ENCODE results near the gene PIBF1.

The PIBF1 gene

DNA sequence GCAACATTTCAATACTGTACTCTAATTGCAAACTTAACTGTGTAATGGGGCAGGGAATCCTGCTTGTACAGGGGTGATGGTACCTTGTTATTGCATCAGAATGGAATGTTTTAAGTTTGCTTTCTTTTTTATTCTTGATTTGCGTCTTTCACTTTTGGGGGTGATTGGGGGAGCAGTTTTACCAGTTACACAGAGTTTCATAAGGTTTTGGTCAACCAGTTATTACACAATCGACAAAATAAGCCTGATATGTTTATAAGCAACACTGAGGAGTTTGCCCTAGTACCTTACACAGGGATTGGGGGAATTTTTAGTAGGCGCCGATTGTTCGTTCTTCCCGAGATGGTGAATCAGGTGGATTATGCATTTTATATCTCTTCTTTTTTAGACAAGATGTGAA lies 279.5 kb downstream of the PIBF1 start:
- DNase-seq (ENCODE audit: low read depth), result no peak

DNA sequence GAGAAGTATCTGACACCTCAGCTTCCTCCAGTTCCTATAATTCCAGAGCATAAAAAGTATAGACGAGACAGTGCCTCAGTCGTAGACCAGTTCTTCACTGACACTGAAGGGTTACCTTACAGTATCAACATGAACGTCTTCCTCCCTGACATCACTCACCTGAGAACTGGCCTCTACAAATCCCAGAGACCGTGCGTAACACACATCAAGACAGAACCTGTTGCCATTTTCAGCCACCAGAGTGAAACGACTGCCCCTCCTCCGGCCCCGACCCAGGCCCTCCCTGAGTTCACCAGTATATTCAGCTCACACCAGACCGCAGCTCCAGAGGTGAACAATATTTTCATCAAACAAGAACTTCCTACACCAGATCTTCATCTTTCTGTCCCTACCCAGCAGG lies 279.9 kb downstream of the PIBF1 start:
- no peak for DNase-seq (ENCODE audit: low read depth)

DNA sequence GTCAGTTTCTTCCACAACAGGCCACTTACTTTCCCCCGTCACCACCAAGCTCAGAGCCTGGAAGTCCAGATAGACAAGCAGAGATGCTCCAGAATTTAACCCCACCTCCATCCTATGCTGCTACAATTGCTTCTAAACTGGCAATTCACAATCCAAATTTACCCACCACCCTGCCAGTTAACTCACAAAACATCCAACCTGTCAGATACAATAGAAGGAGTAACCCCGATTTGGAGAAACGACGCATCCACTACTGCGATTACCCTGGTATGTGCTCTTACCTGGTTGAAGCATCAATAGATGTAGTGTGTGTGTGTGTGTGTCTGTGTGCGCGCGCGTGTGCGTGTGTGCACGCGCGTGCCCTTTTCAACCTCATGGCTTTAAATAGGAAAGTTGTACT lies 280.5 kb downstream of the PIBF1 start:
- DNase-seq (ENCODE audit: low read depth), result no peak

DNA sequence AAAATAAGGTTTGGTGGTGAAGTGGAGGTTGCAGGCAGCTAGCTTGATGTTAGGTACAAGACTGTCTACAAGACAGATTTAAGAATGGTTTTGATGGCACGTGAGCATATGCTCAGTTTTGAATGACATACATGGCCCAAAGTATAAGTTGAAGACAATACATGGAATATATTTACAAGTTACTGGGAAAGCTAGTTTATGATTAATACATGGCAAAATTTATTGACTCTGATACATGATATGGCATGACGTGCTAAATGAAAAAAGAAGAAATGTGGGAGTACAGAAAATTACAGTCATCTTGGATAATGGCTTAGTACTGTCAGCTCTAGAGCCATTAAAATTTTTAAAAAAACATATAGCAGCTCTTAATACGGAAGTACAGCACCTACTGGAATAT lies 281.2 kb downstream of the PIBF1 start:
- DNase-seq (ENCODE audit: low read depth), result no peak

DNA sequence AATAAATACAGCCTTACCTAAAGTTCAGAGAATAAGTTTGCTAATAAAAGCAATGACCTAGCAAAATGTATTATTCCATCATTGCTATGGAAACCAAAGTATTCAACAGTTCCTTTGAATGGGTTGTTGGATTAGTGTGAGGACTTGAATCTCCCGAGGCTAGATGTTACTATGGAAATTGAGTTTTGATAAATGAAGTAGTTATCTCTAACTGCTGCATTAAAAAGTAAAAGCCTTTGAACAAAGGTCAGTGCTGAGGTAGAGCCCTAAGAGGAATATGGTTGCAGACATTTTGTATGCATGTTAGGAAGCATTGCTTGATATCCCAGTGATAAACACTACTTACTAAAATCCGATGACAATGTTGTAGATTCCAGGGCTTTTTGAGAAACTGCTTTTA lies 283.1 kb downstream of the PIBF1 start:
- no peak for DNase-seq (ENCODE audit: low read depth)

DNA sequence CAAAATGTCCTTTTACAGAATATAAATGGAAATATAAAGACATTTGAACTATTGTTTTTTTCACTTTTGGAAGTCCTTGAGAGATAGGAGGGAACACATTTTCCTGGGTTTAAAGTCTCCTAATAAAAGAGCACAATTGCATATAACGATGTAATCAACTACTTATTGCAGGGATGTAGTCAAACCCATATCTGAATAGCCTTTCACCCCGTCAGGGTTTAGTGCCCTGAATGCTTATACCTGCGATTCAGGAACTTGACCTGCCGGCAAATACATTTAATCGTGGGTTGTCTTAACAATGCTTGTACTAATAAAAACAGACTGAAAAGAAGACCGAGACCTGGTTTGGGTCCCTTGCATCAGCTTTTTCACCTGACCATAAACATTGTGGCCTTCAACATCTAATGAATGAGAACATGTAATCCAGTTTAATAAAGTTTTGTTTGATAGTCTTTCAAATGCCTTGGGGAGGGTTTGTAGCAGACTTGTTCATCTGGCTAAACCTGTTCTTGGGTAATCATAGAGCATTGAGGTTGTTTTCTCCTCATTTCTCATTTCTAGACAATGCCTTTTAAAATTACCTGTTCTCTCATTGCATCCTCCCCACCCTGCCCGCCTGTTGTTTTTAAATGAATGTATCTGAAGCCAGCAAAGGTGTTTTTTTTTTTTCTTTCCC lies 283.9 kb downstream of the PIBF1 start:
- no peak for DNase-seq (ENCODE audit: low read depth)
